Liver (tissue), 3 donors: ENCODE results near the gene CARD14.

ENCODE experiments used
- ATF3 ChIP-seq: IDR thresholded peaks from 2 replicates; pipeline ENCODE4 v1.6.1; 2016; ENCODE audit warnings: antibody characterized with exemption
- CTCF ChIP-seq: fragments of 150-350 bp; IDR thresholded peaks from 2 replicates; pipeline ENCODE4 v1.5.1; 2017; ENCODE audit warnings: improper control_type of control experiment, low read depth, low read length; ENCODE audit not compliant: missing input control
- GABPA ChIP-seq, 2 donors: IDR thresholded peaks in 1 of 2; conservative IDR thresholded peaks in 1 of 2; 2 replicates each; pipeline ENCODE4 v1.6.1; 2016; ENCODE audit warnings: antibody characterized with exemption in 2 of 2, mild to moderate bottlenecking in 1 of 2, moderate library complexity in 1 of 2
- MAX ChIP-seq: IDR thresholded peaks from 2 replicates; pipeline ENCODE4 v1.6.1; 2016; ENCODE audit warnings: antibody characterized with exemption
- NR2F2 ChIP-seq: IDR thresholded peaks from 2 replicates; pipeline ENCODE4 v1.6.1; 2016; ENCODE audit warnings: antibody characterized with exemption
- RAD21 ChIP-seq, 2 donors: IDR thresholded peaks; 2 replicates each; pipeline ENCODE4 v1.6.1; 2016; ENCODE audit warnings: antibody characterized with exemption in 2 of 2, mild to moderate bottlenecking in 2 of 2
- REST ChIP-seq: IDR thresholded peaks from 2 replicates; pipeline ENCODE4 v1.6.1; 2016; ENCODE audit warnings: antibody characterized with exemption, mild to moderate bottlenecking
- RXRA ChIP-seq, 2 donors: IDR thresholded peaks; 2 replicates each; pipeline ENCODE4 v1.6.1; 2017 to 2018; ENCODE audit warnings: antibody characterized with exemption in 2 of 2, mild to moderate bottlenecking in 1 of 2
- SP1 ChIP-seq: IDR thresholded peaks from 2 replicates; pipeline ENCODE4 v1.6.1; 2018; ENCODE audit warnings: antibody characterized with exemption, mild to moderate bottlenecking
- TAF1 ChIP-seq: conservative IDR thresholded peaks from 2 replicates; pipeline ENCODE4 v1.6.1; 2016; ENCODE audit warnings: antibody characterized with exemption, mild to moderate bottlenecking
- ZBTB33 ChIP-seq: IDR thresholded peaks from 2 replicates; pipeline ENCODE4 v1.6.1; 2016; ENCODE audit warnings: antibody characterized with exemption
- donor health status: healthy.
- donor health status: healthy.

- TF ChIP-seq CTCF (no peak), ZBTB33 (no peak), ATF3 (no peak), REST (no peak), RAD21 (IDR thresholded peaks at IDR 0.05) (no peak), TAF1 (no peak), SP1 (no peak), RXRA (IDR thresholded peaks at IDR 0.05) (no peak), MAX (no peak), GABPA (IDR thresholded peaks at IDR 0.05 in 1 of 2, conservative IDR thresholded peaks at IDR 0.05 in 1 of 2) (no peak), NR2F2 (no peak)
These were observed 43.8 kb downstream of the CARD14 start for GRCh38 chr17:80213643-80213975.
